ENCODE results near the gene BMPER.

DNA sequence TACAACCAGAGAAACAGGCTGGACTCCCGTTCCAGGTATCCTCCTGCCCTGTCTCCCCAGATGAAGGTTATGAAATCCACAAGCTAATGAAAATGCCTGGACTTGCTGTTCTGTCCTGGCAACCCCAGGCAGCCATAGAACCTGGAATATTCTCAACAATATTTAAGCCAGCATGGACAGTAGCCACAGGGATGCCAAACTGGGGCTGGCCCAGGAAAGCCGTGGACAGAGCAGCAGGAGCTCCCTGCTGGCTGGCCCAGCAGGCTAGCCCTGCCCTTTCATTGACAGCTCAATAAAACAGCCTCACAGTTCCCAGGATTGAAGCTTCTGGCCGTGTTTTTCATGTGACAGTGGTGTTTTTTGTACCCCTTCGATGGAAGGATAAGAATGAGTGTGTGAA lies 230.6 kb downstream of the BMPER start:
- TF ChIP-seq TAF1 (IDR thresholded peaks at IDR 0.05; ENCODE audit: borderline replicate concordance, insufficient read depth, low read length) (no peak), POLR2AphosphoS5 (IDR thresholded peaks at IDR 0.05; ENCODE audit: low read depth, low read length) (no peak), SIN3A (IDR thresholded peaks at IDR 0.05; ENCODE audit: borderline replicate concordance, insufficient read depth, low read length) (no peak)
- TF ChIP-seq, protein P1, sequence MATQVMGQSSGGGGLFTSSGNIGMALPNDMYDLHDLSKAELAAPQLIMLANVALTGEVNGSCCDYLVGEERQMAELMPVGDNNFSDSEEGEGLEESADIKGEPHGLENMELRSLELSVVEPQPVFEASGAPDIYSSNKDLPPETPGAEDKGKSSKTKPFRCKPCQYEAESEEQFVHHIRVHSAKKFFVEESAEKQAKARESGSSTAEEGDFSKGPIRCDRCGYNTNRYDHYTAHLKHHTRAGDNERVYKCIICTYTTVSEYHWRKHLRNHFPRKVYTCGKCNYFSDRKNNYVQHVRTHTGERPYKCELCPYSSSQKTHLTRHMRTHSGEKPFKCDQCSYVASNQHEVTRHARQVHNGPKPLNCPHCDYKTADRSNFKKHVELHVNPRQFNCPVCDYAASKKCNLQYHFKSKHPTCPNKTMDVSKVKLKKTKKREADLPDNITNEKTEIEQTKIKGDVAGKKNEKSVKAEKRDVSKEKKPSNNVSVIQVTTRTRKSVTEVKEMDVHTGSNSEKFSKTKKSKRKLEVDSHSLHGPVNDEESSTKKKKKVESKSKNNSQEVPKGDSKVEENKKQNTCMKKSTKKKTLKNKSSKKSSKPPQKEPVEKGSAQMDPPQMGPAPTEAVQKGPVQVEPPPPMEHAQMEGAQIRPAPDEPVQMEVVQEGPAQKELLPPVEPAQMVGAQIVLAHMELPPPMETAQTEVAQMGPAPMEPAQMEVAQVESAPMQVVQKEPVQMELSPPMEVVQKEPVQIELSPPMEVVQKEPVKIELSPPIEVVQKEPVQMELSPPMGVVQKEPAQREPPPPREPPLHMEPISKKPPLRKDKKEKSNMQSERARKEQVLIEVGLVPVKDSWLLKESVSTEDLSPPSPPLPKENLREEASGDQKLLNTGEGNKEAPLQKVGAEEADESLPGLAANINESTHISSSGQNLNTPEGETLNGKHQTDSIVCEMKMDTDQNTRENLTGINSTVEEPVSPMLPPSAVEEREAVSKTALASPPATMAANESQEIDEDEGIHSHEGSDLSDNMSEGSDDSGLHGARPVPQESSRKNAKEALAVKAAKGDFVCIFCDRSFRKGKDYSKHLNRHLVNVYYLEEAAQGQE (IDR thresholded peaks at IDR 0.05; ENCODE audit: insufficient read depth in 1 of 2, low read depth in 2 of 2, low read length in 2 of 2): no peak
